Natural killer cell (primary cell): ENCODE data around the gene GRAMD4. TPM values are rescaled to one million over a fixed set of nuclear protein-coding genes. Genes with fewer than 3 reads are reported as not detected.

Source experiments
- ATAC-seq, 3 donors: fragments of 150-1000 bp in 2 of 3; fragments of 200-7000 bp in 1 of 3; cut with Tn5 transposase; 1 replicate in 1 of 3; 2 replicates in 2 of 3; pipeline ENCODE4 v1.10.0; 2021; ENCODE audit warnings: mild to moderate bottlenecking in 2 of 3, moderate library complexity in 2 of 3
- DNase-seq, 2 donors: peaks; one replicate each; pipeline versions ENCODE4 v3.0.0 to v3.0.0-alpha.2; 2013 to 2021; ENCODE audit warnings: mixed read lengths in 1 of 2
- H3K27ac ChIP-seq: one replicate; pipeline ENCODE4 v1.5.1; 2013; ENCODE audit warnings: mild to moderate bottlenecking, low read length
- H3K27me3 ChIP-seq: one replicate; pipeline ENCODE4 v1.6.1; 2013; ENCODE audit warnings: low read length; ENCODE audit not compliant: control insufficient read depth, insufficient read depth
- H3K36me3 ChIP-seq: one replicate; pipeline ENCODE4 v1.6.1; 2013; ENCODE audit warnings: low read length; ENCODE audit not compliant: control insufficient read depth, insufficient read depth
- H3K4me1 ChIP-seq: one replicate; pipeline ENCODE4 v1.6.1; 2013; ENCODE audit warnings: low read length; ENCODE audit not compliant: control insufficient read depth, insufficient read depth
- H3K4me3 ChIP-seq: one replicate; pipeline ENCODE4 v1.5.1; 2013; ENCODE audit warnings: low read length
- H3K9me3 ChIP-seq: one replicate; pipeline ENCODE4 v1.6.1; 2013; ENCODE audit warnings: low read length; ENCODE audit not compliant: control insufficient read depth, insufficient read depth
- H3K27ac Mint-ChIP-seq, 2 donors: one replicate each; pipeline ENCODE4 v1.8.0; 2022; ENCODE audit warnings: mild to moderate bottlenecking in 2 of 2, mixed read lengths in 2 of 2, moderate library complexity in 1 of 2
- H3K27me3 Mint-ChIP-seq, 2 donors: one replicate each; pipeline ENCODE4 v1.8.0; 2022; ENCODE audit warnings: low read depth in 2 of 2, mixed read lengths in 2 of 2
- H3K36me3 Mint-ChIP-seq: one replicate; pipeline ENCODE4 v1.8.0; 2022; ENCODE audit warnings: mixed read lengths
- H3K4me1 Mint-ChIP-seq, 2 donors: one replicate each; pipeline ENCODE4 v1.8.0; 2022; ENCODE audit warnings: mixed read lengths in 2 of 2
- H3K4me3 Mint-ChIP-seq: one replicate; pipeline ENCODE4 v1.8.0; 2022; ENCODE audit warnings: mild to moderate bottlenecking, moderate library complexity, mixed read lengths
- H3K9me3 Mint-ChIP-seq, 2 donors: one replicate each; pipeline ENCODE4 v1.8.0; 2022; ENCODE audit warnings: mixed read lengths in 2 of 2
- CTCF ChIP-seq: fragments of 200-600 bp; IDR thresholded peaks from one replicate; pipeline ENCODE4 v1.8.0; 2022; ENCODE audit warnings: antibody characterized with exemption
- whole genome bisulfite sequencing: methylation state at CpG from one replicate; pipeline ENCODE4 v1.1.7; 2013; ENCODE audit warnings: missing lambda C conversion rate; ENCODE audit not compliant: insufficient coverage; 5-methylcytosine and 5-hydroxymethylcytosine counted together
- intact Hi-C: fragments of 100-400 bp; cut with micrococcal nuclease; formaldehyde crosslinking; loops from one replicate; pipeline ENCODE4 v1.14.2; 2022
- total RNA-seq, 4 donors: library from RNA; stranded (reverse); fragments of 120-200 nt in 1 of 4; gene quantifications; one replicate each; pipeline versions ENCODE4 v1.2.3 to v1.2.4, GENCODE V29; 2013 to 2022

The GRAMD4 gene
- total RNA-seq, 3 donors from 2014 or later (not counting 1 experiment from before 2014, with no cell fraction given) = 30.0 to 78.5 (median 41.6) TPM

- H3K27me3 Mint-ChIP-seq = no peaks in the 10 kb centered on the region
- TF ChIP-seq CTCF = no peak
- DNase-seq (no peak), ATAC-seq (no peak)
- peaks cover 29 to 56% of the 10 kb centered on the region in 2 donors for H3K4me1 Mint-ChIP-seq
- WGBS = 91% methylated on average over 11 of the region's 11 CpGs
- Histone ChIP-seq H3K27me3 (no peaks in the 10 kb centered on the region), H3K9me3 (no peaks in the 10 kb centered on the region), H3K4me3 (no peak overlapping the region), H3K36me3 (no peaks in the 10 kb centered on the region), H3K27ac (no peak overlapping the region), H3K4me1 (peaks cover 68% of the 10 kb centered on the region)
- intact Hi-C loops = no loop called here
- H3K27ac Mint-ChIP-seq = no peak overlapping the region
- H3K4me3 Mint-ChIP-seq = no peak overlapping the region
- H3K9me3 Mint-ChIP-seq = no peaks in the 10 kb centered on the region
- no peaks in the 10 kb centered on the region for H3K36me3 Mint-ChIP-seq
These were observed 36.6 kb upstream of the GRAMD4 start for GRCh38 chr22:46583571-46583970.

- H3K4me1 ChIP-seq = peaks cover 68% of the 10 kb centered on the region
- no peaks in the 10 kb centered on the region for H3K36me3 Mint-ChIP-seq
- DNase-seq (no peak), ATAC-seq (no peak)
- intact Hi-C loops = no loop called here
- WGBS = 94% methylated on average over 43 of the region's 43 CpGs
- no peaks in the 10 kb centered on the region for H3K9me3 ChIP-seq
- H3K4me1 Mint-ChIP-seq = peaks cover 23 to 53% of the 10 kb centered on the region in 2 donors
- no peaks in the 10 kb centered on the region for H3K27me3 ChIP-seq
- no peak overlapping the region for H3K4me3 ChIP-seq
- TF ChIP-seq CTCF = no peak
- no peaks in the 10 kb centered on the region for H3K27me3 Mint-ChIP-seq
- no peak overlapping the region for H3K27ac ChIP-seq
- H3K27ac Mint-ChIP-seq = no peak overlapping the region
- H3K4me3 Mint-ChIP-seq = no peak overlapping the region
- H3K9me3 Mint-ChIP-seq = no peaks in the 10 kb centered on the region
- no peaks in the 10 kb centered on the region for H3K36me3 ChIP-seq
These were observed 35.9 kb upstream of the GRAMD4 start for GRCh38 chr22:46584081-46584921.

GRCh38 chr22:46585340-46586122 is 34.7 kb upstream of the GRAMD4 start:
- 97% methylated on average over 19 of the region's 19 CpGs for WGBS
- DNase-seq (no peak), ATAC-seq (no peak)
- Mint-ChIP-seq H3K9me3 (no peaks in the 10 kb centered on the region), H3K27ac (no peak overlapping the region), H3K27me3 (no peaks in the 10 kb centered on the region), H3K4me3 (no peak overlapping the region), H3K4me1 (peaks cover 18 to 51% of the 10 kb centered on the region in 2 donors), H3K36me3 (no peaks in the 10 kb centered on the region)
- Histone ChIP-seq H3K9me3 (no peaks in the 10 kb centered on the region), H3K4me1 (peaks cover 68% of the 10 kb centered on the region), H3K27ac (no peak overlapping the region), H3K4me3 (no peak overlapping the region), H3K27me3 (no peaks in the 10 kb centered on the region), H3K36me3 (no peaks in the 10 kb centered on the region)
- no peak for TF ChIP-seq CTCF
- intact Hi-C loops = no loop called here
